ENCODE measurements around the gene RPS27L.

Gene RPS27L

GRCh38 chr15:63186065-63186464 lies 28.8 kb upstream of the RPS27L start:
- Histone ChIP-seq H3K4me1 (ENCODE audit: low read length) (peaks cover 13% of the 10 kb centered on the region), H3K27me3 (replicated peaks; ENCODE audit: insufficient read depth, low read length) (no peaks in the 10 kb centered on the region), H3K9me3 (replicated peaks; ENCODE audit: insufficient read depth, low read length) (no peaks in the 10 kb centered on the region), H3K9me2 (replicated peaks; ENCODE audit: insufficient read depth, low read length) (no peaks in the 10 kb centered on the region), H4K20me1 (ENCODE audit: insufficient read depth, low read length) (no peaks in the 10 kb centered on the region), H3K27ac (ENCODE audit: low read length) (no peak overlapping the region), H3F3A (ENCODE audit: insufficient read depth, low read length) (peaks cover 18% of the 10 kb centered on the region), H2AFZ (ENCODE audit: low read length) (no peak overlapping the region), H3K36me3 (replicated peaks; ENCODE audit: insufficient read depth, low read length) (no peaks in the 10 kb centered on the region), H3K79me2 (ENCODE audit: low read length) (peaks cover 16% of the 10 kb centered on the region), H3K4me2 (ENCODE audit: low read depth, low read length) (no peak overlapping the region), H3K4me3 (ENCODE audit: low read length) (no peak overlapping the region), H3K9ac (ENCODE audit: low read length) (no peak overlapping the region)
- TF ChIP-seq CTCF (IDR thresholded peaks at IDR 0.05; ENCODE audit: low read length) (no peak), EZH2phosphoT487 (IDR thresholded peaks at IDR 0.05; ENCODE audit: low read length) (no peak)
- no peak for DNase-seq

GRCh38 chr15:63185206-63185605 lies 27.9 kb upstream of the RPS27L start:
- Histone ChIP-seq H3K4me3 (ENCODE audit: low read length) (no peak overlapping the region), H4K20me1 (ENCODE audit: insufficient read depth, low read length) (no peaks in the 10 kb centered on the region), H3K9me2 (replicated peaks; ENCODE audit: insufficient read depth, low read length) (no peaks in the 10 kb centered on the region), H3K79me2 (ENCODE audit: low read length) (peaks cover 8% of the 10 kb centered on the region), H3K36me3 (replicated peaks; ENCODE audit: insufficient read depth, low read length) (no peaks in the 10 kb centered on the region), H3K9me3 (replicated peaks; ENCODE audit: insufficient read depth, low read length) (no peaks in the 10 kb centered on the region), H3F3A (ENCODE audit: insufficient read depth, low read length) (peaks cover 10% of the 10 kb centered on the region; the same call in 1 of the 2 replicates), H3K4me1 (ENCODE audit: low read length) (peaks cover 8% of the 10 kb centered on the region; the same call in 1 of the 2 replicates), H3K27ac (ENCODE audit: low read length) (no peak overlapping the region), H3K27me3 (replicated peaks; ENCODE audit: insufficient read depth, low read length) (no peaks in the 10 kb centered on the region), H2AFZ (ENCODE audit: low read length) (no peak overlapping the region), H3K4me2 (ENCODE audit: low read depth, low read length) (no peak overlapping the region), H3K9ac (ENCODE audit: low read length) (no peak overlapping the region)
- no peak for DNase-seq
- TF ChIP-seq EZH2phosphoT487 (IDR thresholded peaks at IDR 0.05; ENCODE audit: low read length) (no peak), EZH2 (optimal IDR thresholded peaks at IDR 0.05; ENCODE audit: low read depth, low read length) (no peak), CTCF (IDR thresholded peaks at IDR 0.05; ENCODE audit: low read length) (no peak)

- no peak overlapping the region for H3K4me2 ChIP-seq (ENCODE audit: low read depth, low read length)
- H2AFZ ChIP-seq (ENCODE audit: low read length) = no peak overlapping the region
- no peaks in the 10 kb centered on the region for H3K27me3 ChIP-seq (replicated peaks; ENCODE audit: insufficient read depth, low read length)
- H3K9me3 ChIP-seq (replicated peaks; ENCODE audit: insufficient read depth, low read length) = no peaks in the 10 kb centered on the region
- no peak for DNase-seq
- 0 out of 2 replicates have a peak, but pooled peaks cover 7% of the 10 kb centered on the region for H3K4me1 ChIP-seq (ENCODE audit: low read length)
- no peak overlapping the region for H3K4me3 ChIP-seq (ENCODE audit: low read length)
- H3K79me2 ChIP-seq (ENCODE audit: low read length) = no peaks in the 10 kb centered on the region
- H3F3A ChIP-seq (ENCODE audit: insufficient read depth, low read length) = no peaks in the 10 kb centered on the region
- H3K9me2 ChIP-seq (replicated peaks; ENCODE audit: insufficient read depth, low read length) = no peaks in the 10 kb centered on the region
- no peak overlapping the region for H3K27ac ChIP-seq (ENCODE audit: low read length)
- no peaks in the 10 kb centered on the region for H4K20me1 ChIP-seq (ENCODE audit: insufficient read depth, low read length)
- no peak overlapping the region for H3K9ac ChIP-seq (ENCODE audit: low read length)
- no peaks in the 10 kb centered on the region for H3K36me3 ChIP-seq (replicated peaks; ENCODE audit: insufficient read depth, low read length)
- no peak for TF ChIP-seq CTCF (IDR thresholded peaks at IDR 0.05; ENCODE audit: low read length)
- TF ChIP-seq EZH2 (optimal IDR thresholded peaks at IDR 0.05; ENCODE audit: low read depth, low read length) = no peak
- no peak for TF ChIP-seq EZH2phosphoT487 (IDR thresholded peaks at IDR 0.05; ENCODE audit: low read length)
These were observed 24.4 kb upstream of the RPS27L start for GRCh38 chr15:63181648-63182047.

All from MM.1S (cell line).